OCI-LY1 (cell line): ENCODE measurements around the gene PDLIM5.
"Not testable (repeated sequence)": the region's sequence is repeated elsewhere in the genome, so short reads cannot be mapped to it uniquely, and the experiment has no call there.

Experiments
- H2AFZ ChIP-seq: fragments of 200-600 bp; sonication (generic), shearing (Covaris generic); 2 replicates; pipeline ENCODE4 v1.6.0; 2014; ENCODE audit warnings: antibody characterized with exemption, mild to moderate bottlenecking, low read length
- H3F3A ChIP-seq: fragments of 200-600 bp; sonication (generic), shearing (Covaris generic); 2 replicates; pipeline ENCODE4 v1.6.0; 2014; ENCODE audit warnings: mild to moderate bottlenecking, antibody characterized with exemption, low read length, moderate library complexity; ENCODE audit not compliant: insufficient read depth
- H3K27ac ChIP-seq: fragments of 200-600 bp; sonication (generic); 2 replicates; pipeline ENCODE4 v1.5.1; 2014; ENCODE audit warnings: low read length, mixed run types, mild to moderate bottlenecking, low read depth; ENCODE audit not compliant: poor library complexity, severe bottlenecking
- H3K27me3 ChIP-seq: fragments of 200-600 bp; sonication (generic); 2 replicates; pipeline ENCODE4 v1.6.0; 2014; ENCODE audit warnings: antibody characterized with exemption, mild to moderate bottlenecking, low read length, moderate library complexity; ENCODE audit not compliant: insufficient read depth
- H3K36me3 ChIP-seq: fragments of 200-600 bp; sonication (generic); 2 replicates; pipeline ENCODE4 v1.6.1; 2014; ENCODE audit warnings: mild to moderate bottlenecking, antibody characterized with exemption, low read length, moderate library complexity, mixed read lengths; ENCODE audit not compliant: insufficient read depth
- H3K4me1 ChIP-seq: fragments of 200-600 bp; sonication (generic); 2 replicates; pipeline ENCODE4 v1.5.1; 2014; ENCODE audit warnings: mild to moderate bottlenecking, low read length, moderate library complexity; ENCODE audit not compliant: insufficient read depth, severe bottlenecking
- H3K4me2 ChIP-seq: fragments of 200-600 bp; sonication (generic), shearing (Covaris generic); 2 replicates; pipeline ENCODE4 v1.6.1; 2014; ENCODE audit warnings: low read length
- H3K4me3 ChIP-seq: fragments of 200-600 bp; sonication (generic); 2 replicates; pipeline ENCODE4 v1.5.1; 2014; ENCODE audit warnings: low read length, low read depth, mild to moderate bottlenecking, mixed read lengths; ENCODE audit not compliant: poor library complexity, severe bottlenecking
- H3K79me2 ChIP-seq: fragments of 200-600 bp; shearing (Covaris generic); 2 replicates; pipeline ENCODE4 v1.6.1; 2016; ENCODE audit warnings: mixed run types, low read length, mixed read lengths; ENCODE audit not compliant: insufficient read depth
- H3K9ac ChIP-seq: fragments of 200-600 bp; sonication (generic), shearing (Covaris generic); 2 replicates; pipeline ENCODE4 v1.6.1; 2014; ENCODE audit warnings: mild to moderate bottlenecking, low read length, mixed read lengths
- H3K9me2 ChIP-seq: fragments of 200-600 bp; sonication (generic), shearing (Covaris generic); 2 replicates; pipeline ENCODE4 v1.6.1; 2014; ENCODE audit warnings: low read depth, mild to moderate bottlenecking, low read length, mixed read lengths
- H3K9me3 ChIP-seq: fragments of 200-600 bp; shearing (Covaris generic); 2 replicates; pipeline ENCODE4 v1.6.1; 2014; ENCODE audit warnings: low read length, mixed read lengths
- H4K20me1 ChIP-seq: fragments of 200-600 bp; sonication (generic), shearing (Covaris generic); 2 replicates; pipeline ENCODE4 v1.6.0; 2016; ENCODE audit warnings: mild to moderate bottlenecking, low read length; ENCODE audit not compliant: insufficient read depth
- EZH2 ChIP-seq: fragments of 200-600 bp; sonication (generic), shearing (Covaris generic); IDR thresholded peaks from 2 replicates; pipeline ENCODE4 v1.8.0; 2017; ENCODE audit warnings: borderline replicate concordance, mixed run types, mild to moderate bottlenecking, antibody characterized with exemption, low read length, moderate library complexity, mixed read lengths
- TF ChIP-seq, protein P1 (sequence below): fragments of 200-600 bp; sonication (generic), shearing (Covaris generic); IDR thresholded peaks from 2 replicates; pipeline ENCODE4 v1.5.1; 2017; ENCODE audit warnings: mild to moderate bottlenecking, antibody characterized with exemption, low read length, moderate library complexity, mixed read lengths

The PDLIM5 gene

DNA sequence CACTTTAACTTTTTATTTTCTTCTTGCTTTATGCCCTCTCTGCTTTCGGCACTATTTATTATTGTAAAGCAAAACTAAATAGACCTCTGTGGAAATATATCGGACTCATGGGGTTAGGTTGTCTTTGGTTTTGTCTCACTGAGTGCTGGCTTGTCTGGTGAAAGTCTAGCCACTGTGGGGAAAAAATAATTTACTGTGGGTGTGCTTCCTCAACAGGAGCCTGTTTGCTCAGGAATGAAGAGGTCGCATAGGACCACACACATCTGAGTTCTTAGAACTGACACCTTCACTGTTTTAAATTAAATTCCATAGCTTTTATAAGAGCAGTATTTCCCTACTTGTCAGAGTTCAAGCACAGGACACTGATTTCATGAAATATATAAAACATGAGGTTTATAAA lies 203.0 kb downstream of the PDLIM5 start:
- H3K4me1 ChIP-seq: peaks cover 2% of the 10 kb centered on the region
- no peaks in the 10 kb centered on the region for H3K36me3 ChIP-seq
- H3K4me3 ChIP-seq: no peak overlapping the region
- no peak overlapping the region for H3K27ac ChIP-seq
- no peak overlapping the region for H2AFZ ChIP-seq
- TF ChIP-seq, protein P1, sequence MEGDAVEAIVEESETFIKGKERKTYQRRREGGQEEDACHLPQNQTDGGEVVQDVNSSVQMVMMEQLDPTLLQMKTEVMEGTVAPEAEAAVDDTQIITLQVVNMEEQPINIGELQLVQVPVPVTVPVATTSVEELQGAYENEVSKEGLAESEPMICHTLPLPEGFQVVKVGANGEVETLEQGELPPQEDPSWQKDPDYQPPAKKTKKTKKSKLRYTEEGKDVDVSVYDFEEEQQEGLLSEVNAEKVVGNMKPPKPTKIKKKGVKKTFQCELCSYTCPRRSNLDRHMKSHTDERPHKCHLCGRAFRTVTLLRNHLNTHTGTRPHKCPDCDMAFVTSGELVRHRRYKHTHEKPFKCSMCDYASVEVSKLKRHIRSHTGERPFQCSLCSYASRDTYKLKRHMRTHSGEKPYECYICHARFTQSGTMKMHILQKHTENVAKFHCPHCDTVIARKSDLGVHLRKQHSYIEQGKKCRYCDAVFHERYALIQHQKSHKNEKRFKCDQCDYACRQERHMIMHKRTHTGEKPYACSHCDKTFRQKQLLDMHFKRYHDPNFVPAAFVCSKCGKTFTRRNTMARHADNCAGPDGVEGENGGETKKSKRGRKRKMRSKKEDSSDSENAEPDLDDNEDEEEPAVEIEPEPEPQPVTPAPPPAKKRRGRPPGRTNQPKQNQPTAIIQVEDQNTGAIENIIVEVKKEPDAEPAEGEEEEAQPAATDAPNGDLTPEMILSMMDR: no peak
- no peak for TF ChIP-seq EZH2
- H3K4me2 ChIP-seq: no peak overlapping the region
- no peaks in the 10 kb centered on the region for H3K9me2 ChIP-seq
- H4K20me1 ChIP-seq: no peaks in the 10 kb centered on the region
- no peaks in the 10 kb centered on the region for H3K27me3 ChIP-seq
- no peaks in the 10 kb centered on the region for H3K79me2 ChIP-seq
- H3F3A ChIP-seq: no peaks in the 10 kb centered on the region
- no peak overlapping the region for H3K9ac ChIP-seq
- no peaks in the 10 kb centered on the region for H3K9me3 ChIP-seq

DNA sequence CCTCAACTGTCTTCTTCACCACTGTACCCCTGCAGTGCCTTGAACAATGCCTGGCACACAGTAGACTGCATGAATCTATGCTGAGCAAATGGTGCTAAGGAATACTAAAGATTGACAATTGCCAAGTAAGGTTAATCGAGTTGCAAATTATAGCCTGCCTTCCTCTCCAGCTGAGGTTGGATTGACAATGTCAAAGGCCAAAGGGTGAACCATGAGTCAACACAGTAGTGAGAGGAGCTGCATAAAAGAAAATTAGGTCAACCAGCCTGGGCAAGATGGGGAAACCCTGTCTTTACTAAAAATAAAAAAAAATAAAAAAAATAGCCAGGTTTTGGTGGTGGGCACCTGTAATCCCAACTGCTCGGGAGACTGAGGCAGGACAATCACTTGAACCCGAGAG lies 208.9 kb downstream of the PDLIM5 start:
- no peak overlapping the region for H2AFZ ChIP-seq
- no peaks in the 10 kb centered on the region for H3K9me3 ChIP-seq
- H4K20me1 ChIP-seq: no peaks in the 10 kb centered on the region
- H3K79me2 ChIP-seq: no peaks in the 10 kb centered on the region
- no peak overlapping the region for H3K27ac ChIP-seq
- H3K4me2 ChIP-seq: no peak overlapping the region
- H3K36me3 ChIP-seq: no peaks in the 10 kb centered on the region
- H3K4me1 ChIP-seq: no peaks in the 10 kb centered on the region
- H3K27me3 ChIP-seq: no peaks in the 10 kb centered on the region
- H3F3A ChIP-seq: no peaks in the 10 kb centered on the region
- no peaks in the 10 kb centered on the region for H3K9me2 ChIP-seq
- no peak overlapping the region for H3K9ac ChIP-seq
- H3K4me3 ChIP-seq: no peak overlapping the region
- TF ChIP-seq, protein P1: no peak
- TF ChIP-seq EZH2: no peak

DNA sequence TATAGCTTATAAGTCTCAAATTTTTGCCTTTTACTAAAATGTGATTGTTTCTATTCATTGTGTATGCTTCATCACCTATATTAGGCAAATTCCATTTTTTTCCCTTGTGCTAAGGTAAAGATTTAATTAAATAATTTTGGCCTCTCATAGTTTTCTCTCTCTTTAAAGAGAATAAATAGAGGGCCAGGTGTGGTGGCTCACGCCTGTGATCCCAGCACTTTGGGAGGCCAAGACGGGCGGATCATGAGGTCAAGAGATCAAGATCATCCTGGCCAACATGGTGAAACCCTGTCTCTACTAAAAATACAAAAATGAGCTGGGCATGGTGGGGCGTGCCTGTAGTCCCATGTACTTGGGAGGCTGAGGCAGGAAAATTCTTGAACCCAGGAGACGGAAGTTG lies 213.3 kb downstream of the PDLIM5 start:
- H3K9me3 ChIP-seq, H2AFZ ChIP-seq, H3K9ac ChIP-seq, H3K27ac ChIP-seq, H4K20me1 ChIP-seq, H3K79me2 ChIP-seq, H3K27me3 ChIP-seq, H3K36me3 ChIP-seq, H3K4me2 ChIP-seq, H3K4me3 ChIP-seq, H3K4me1 ChIP-seq, H3F3A ChIP-seq, H3K9me2 ChIP-seq: not testable (repeated sequence)

DNA sequence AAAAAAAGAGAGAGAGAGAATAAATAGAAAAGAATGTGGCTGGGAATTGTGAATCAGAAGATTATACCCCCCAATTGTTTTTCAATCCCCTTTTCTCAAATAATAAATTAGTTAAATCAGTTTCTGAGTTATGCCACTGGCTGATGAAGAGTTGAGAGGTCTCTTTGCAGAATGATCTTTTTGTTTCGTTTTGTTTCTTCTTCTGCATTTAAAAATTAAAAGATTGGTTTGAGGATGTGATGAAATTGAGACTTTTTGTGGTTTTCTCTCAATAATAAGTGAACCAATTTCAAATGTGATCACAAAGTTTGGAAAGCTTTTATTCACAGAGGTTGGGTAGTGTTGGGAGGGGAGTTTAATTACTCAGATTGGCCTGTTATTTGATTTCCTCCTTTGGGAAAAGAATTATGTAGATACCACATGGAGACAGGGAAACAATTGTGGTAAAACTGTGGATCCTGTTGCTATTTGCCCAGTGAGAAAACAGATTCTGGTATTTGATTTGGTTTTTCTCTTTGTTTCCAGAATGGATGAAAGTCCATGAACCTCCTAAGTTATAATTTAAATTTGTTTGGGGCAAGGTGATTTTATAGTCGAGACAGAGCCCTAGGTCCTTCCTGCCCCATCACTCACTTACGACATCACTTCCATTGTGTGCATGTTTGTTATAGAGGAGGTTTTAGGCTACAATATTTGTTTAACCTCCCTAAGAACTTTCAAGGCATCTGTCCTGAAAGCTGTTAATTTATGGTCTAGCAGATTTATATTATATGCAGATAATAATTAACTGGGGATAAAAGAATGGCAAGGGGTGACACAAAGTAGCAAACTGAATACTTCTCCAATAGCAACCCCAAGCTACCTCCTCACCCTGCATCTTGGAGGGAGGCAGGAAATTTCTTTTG lies 214.0 kb downstream of the PDLIM5 start:
- Histone ChIP-seq H3K9me2 (no peaks in the 10 kb centered on the region), H3F3A (no peaks in the 10 kb centered on the region), H3K36me3 (no peaks in the 10 kb centered on the region), H2AFZ (no peak overlapping the region), H3K79me2 (no peaks in the 10 kb centered on the region), H3K4me3 (no peak overlapping the region), H3K27me3 (no peaks in the 10 kb centered on the region), H4K20me1 (no peaks in the 10 kb centered on the region), H3K4me1 (no peaks in the 10 kb centered on the region), H3K9ac (no peak overlapping the region), H3K4me2 (no peak overlapping the region), H3K9me3 (no peaks in the 10 kb centered on the region), H3K27ac (no peak overlapping the region)
- no peak for TF ChIP-seq EZH2
- TF ChIP-seq, protein P1: no peak
